ENCODE results near the gene NOTCH3.
A peak's percentile ranks its signal among the peaks of the same experiment; 100 is the strongest.

The NOTCH3 gene

GRCh38 chr19:15196360-15197005, 4.3 kb downstream of the NOTCH3 start:
- DNase-seq (ENCODE audit: low spot score): no peak

GRCh38 chr19:15195371-15196334, 5.1 kb downstream of the NOTCH3 start:
- DNase-seq (ENCODE audit: low spot score): peak; percentile 88

- DNase-seq (ENCODE audit: low spot score): peak; percentile 83
Observed at GRCh38 chr19:15194938-15195337, 5.9 kb downstream of the NOTCH3 start.

- DNase-seq (ENCODE audit: low spot score): no peak
Observed at GRCh38 chr19:15191982-15192381, 8.8 kb downstream of the NOTCH3 start.

- DNase-seq (ENCODE audit: low spot score): no peak
Observed at GRCh38 chr19:15191514-15191913, 9.3 kb downstream of the NOTCH3 start.

- DNase-seq (ENCODE audit: low spot score): no peak
Observed at GRCh38 chr19:15188851-15189250, 11.9 kb downstream of the NOTCH3 start.

- DNase-seq (ENCODE audit: low spot score): peak; percentile 40
Observed at GRCh38 chr19:15187026-15188007, 13.5 kb downstream of the NOTCH3 start.

GRCh38 chr19:15185188-15185587, 15.6 kb downstream of the NOTCH3 start:
- DNase-seq (ENCODE audit: low spot score): no peak

- no peak for DNase-seq (ENCODE audit: low spot score)
Observed at GRCh38 chr19:15184776-15185175, 16.0 kb downstream of the NOTCH3 start.

GRCh38 chr19:15181394-15181793, 19.4 kb downstream of the NOTCH3 start:
- DNase-seq (ENCODE audit: low spot score): no peak

- no peak for DNase-seq (ENCODE audit: low spot score)
Observed at GRCh38 chr19:15180451-15181390, 20.1 kb downstream of the NOTCH3 start.

GRCh38 chr19:15178629-15179308, 22.0 kb downstream of the NOTCH3 start:
- no peak for DNase-seq (ENCODE audit: low spot score)

- peak; percentile 94 for DNase-seq (ENCODE audit: low spot score)
Observed at GRCh38 chr19:15177269-15178116, 23.3 kb downstream of the NOTCH3 start.

GRCh38 chr19:15175609-15176008, 25.2 kb downstream of the NOTCH3 start:
- no peak for DNase-seq (ENCODE audit: low spot score)

- no peak for DNase-seq (ENCODE audit: low spot score)
Observed at GRCh38 chr19:15173746-15174404, 26.9 kb downstream of the NOTCH3 start.

GRCh38 chr19:15170345-15170744, 30.4 kb downstream of the NOTCH3 start:
- DNase-seq (ENCODE audit: low spot score): no peak

GRCh38 chr19:15169541-15170285, 31.1 kb downstream of the NOTCH3 start:
- DNase-seq (ENCODE audit: low spot score): no peak

- no peak for DNase-seq (ENCODE audit: low spot score)
Observed at GRCh38 chr19:15166700-15167099, 34.1 kb downstream of the NOTCH3 start.

Measured in GM03348 (cell line).